ENCODE results near the gene SIGLEC9.

SIGLEC9 gene

GRCh38 chr19:51107406-51108065 is 17.2 kb upstream of the SIGLEC9 start:
- Histone ChIP-seq H3K9me3 (no peaks in the 10 kb centered on the region), H3K4me2 (peak overlapping the region; percentile 91), H3K4me3 (peak overlapping the region; percentile 86), H4K20me1 (peaks cover 32% of the 10 kb centered on the region), H3K27me3 (no peaks in the 10 kb centered on the region), H3K27ac (peak overlapping the region; percentile 85), H3K36me3 (peaks cover 37% of the 10 kb centered on the region), H3K4me1 (peaks cover 23% of the 10 kb centered on the region), H3K9ac (peak overlapping the region; percentile 90)
- no peak for TF ChIP-seq Cebpa-rat (IDR thresholded peaks at IDR 0.05)

GRCh38 chr19:51108066-51108804 is 16.5 kb upstream of the SIGLEC9 start, which contains the start of gene CTU1:
Gene CTU1, minus strand, starts transcription at chr19:51108409. Its CDS starts 3,840 bp downstream, at chr19:51104569.
- Histone ChIP-seq H3K36me3 (peaks cover 30% of the 10 kb centered on the region), H3K27me3 (no peaks in the 10 kb centered on the region), H3K4me3 (peak within 1 kb of the TSS; percentile 86), H3K9me3 (no peaks in the 10 kb centered on the region), H4K20me1 (peaks cover 26% of the 10 kb centered on the region), H3K9ac (peak within 1 kb of the TSS; percentile 90), H3K27ac (peak within 1 kb of the TSS; percentile 85), H3K4me2 (peak within 1 kb of the TSS; percentile 92), H3K4me1 (peaks cover 27% of the 10 kb centered on the region)
- TF ChIP-seq Cebpa-rat (IDR thresholded peaks at IDR 0.05) = no peak

- TF ChIP-seq Cebpa-rat (IDR thresholded peaks at IDR 0.05) = no peak
- peak overlapping the region; percentile 36; the same call in 1 of the 2 replicates for H3K9ac ChIP-seq
These were observed 15.9 kb upstream of the SIGLEC9 start for GRCh38 chr19:51108805-51109146.

GRCh38 chr19:51110666-51110971 is 14.1 kb upstream of the SIGLEC9 start:
- H3K27me3 ChIP-seq = no peaks in the 10 kb centered on the region
- H3K4me2 ChIP-seq = no peak overlapping the region
- peaks cover 3% of the 10 kb centered on the region; the same call in 1 of the 2 replicates for H4K20me1 ChIP-seq
- no peak overlapping the region for H3K27ac ChIP-seq
- peaks cover 27% of the 10 kb centered on the region for H3K4me1 ChIP-seq
- H3K36me3 ChIP-seq = peaks cover 6% of the 10 kb centered on the region; the same call in 1 of the 2 replicates
- no peak overlapping the region for H3K4me3 ChIP-seq
- H3K9me3 ChIP-seq = no peaks in the 10 kb centered on the region
- H3K9ac ChIP-seq = no peak overlapping the region
- no peak for TF ChIP-seq Cebpa-rat (IDR thresholded peaks at IDR 0.05)

More at GRCh38 chr19:51108805-51109146, 15.9 kb upstream of the SIGLEC9 start:
- Histone ChIP-seq H3K4me3 (peak overlapping the region; percentile 86), H3K36me3 (peaks cover 25% of the 10 kb centered on the region), H3K27me3 (no peaks in the 10 kb centered on the region), H3K27ac (no peak overlapping the region), H3K9me3 (no peaks in the 10 kb centered on the region), H3K4me2 (peak overlapping the region; percentile 92), H3K4me1 (peaks cover 27% of the 10 kb centered on the region), H4K20me1 (peaks cover 21% of the 10 kb centered on the region)

- Histone ChIP-seq H3K4me2 (no peak overlapping the region), H3K4me1 (peaks cover 26% of the 10 kb centered on the region), H3K4me3 (no peak overlapping the region), H3K36me3 (no peaks in the 10 kb centered on the region), H3K27me3 (no peaks in the 10 kb centered on the region), H3K27ac (no peak overlapping the region), H3K9ac (no peak overlapping the region), H4K20me1 (no peaks in the 10 kb centered on the region), H3K9me3 (no peaks in the 10 kb centered on the region)
- no peak for TF ChIP-seq Cebpa-rat (IDR thresholded peaks at IDR 0.05)
These were observed 13.1 kb upstream of the SIGLEC9 start for GRCh38 chr19:51111606-51112005.

GRCh38 chr19:51114087-51114729 is 10.5 kb upstream of the SIGLEC9 start:
- no peak overlapping the region for H3K4me3 ChIP-seq
- H3K27ac ChIP-seq = no peak overlapping the region
- no peaks in the 10 kb centered on the region for H4K20me1 ChIP-seq
- no peaks in the 10 kb centered on the region for H3K27me3 ChIP-seq
- H3K36me3 ChIP-seq = no peaks in the 10 kb centered on the region
- H3K4me1 ChIP-seq = peaks cover 9% of the 10 kb centered on the region
- H3K4me2 ChIP-seq = no peak overlapping the region
- H3K9ac ChIP-seq = no peak overlapping the region
- no peaks in the 10 kb centered on the region for H3K9me3 ChIP-seq
- TF ChIP-seq Cebpa-rat (IDR thresholded peaks at IDR 0.05) = no peak

- H3K4me2 ChIP-seq = no peak overlapping the region
- H3K9ac ChIP-seq = no peak overlapping the region
- H4K20me1 ChIP-seq = no peaks in the 10 kb centered on the region
- H3K36me3 ChIP-seq = no peaks in the 10 kb centered on the region
- H3K9me3 ChIP-seq = no peaks in the 10 kb centered on the region
- H3K4me1 ChIP-seq = peaks cover 24% of the 10 kb centered on the region
- H3K27ac ChIP-seq = no peak overlapping the region
- TF ChIP-seq Cebpa-rat (IDR thresholded peaks at IDR 0.05) = no peak
- no peaks in the 10 kb centered on the region for H3K27me3 ChIP-seq
- H3K4me3 ChIP-seq = no peak overlapping the region
These were observed 7.9 kb upstream of the SIGLEC9 start for GRCh38 chr19:51116736-51117286.

GRCh38 chr19:51119101-51119500 is 5.6 kb upstream of the SIGLEC9 start:
- Histone ChIP-seq H3K4me1 (peaks cover 40% of the 10 kb centered on the region), H3K27me3 (no peaks in the 10 kb centered on the region), H3K9me3 (no peaks in the 10 kb centered on the region), H3K27ac (no peak overlapping the region), H4K20me1 (no peaks in the 10 kb centered on the region), H3K4me2 (no peak overlapping the region), H3K36me3 (no peaks in the 10 kb centered on the region), H3K9ac (no peak overlapping the region), H3K4me3 (no peak overlapping the region)
- TF ChIP-seq Cebpa-rat (IDR thresholded peaks at IDR 0.05) = no peak

GRCh38 chr19:51119611-51120010 is 5.1 kb upstream of the SIGLEC9 start:
- 0 out of 2 replicates have a peak overlapping the region, but pooled peaks have one; percentile 34 for H3K9ac ChIP-seq
- TF ChIP-seq Cebpa-rat (IDR thresholded peaks at IDR 0.05) = no peak
- no peak overlapping the region for H3K4me3 ChIP-seq
- H3K27ac ChIP-seq = no peak overlapping the region
- H3K9me3 ChIP-seq = no peaks in the 10 kb centered on the region
- H4K20me1 ChIP-seq = no peaks in the 10 kb centered on the region
- H3K4me1 ChIP-seq = peaks cover 45% of the 10 kb centered on the region
- no peak overlapping the region for H3K4me2 ChIP-seq
- no peaks in the 10 kb centered on the region for H3K27me3 ChIP-seq
- no peaks in the 10 kb centered on the region for H3K36me3 ChIP-seq

- no peak for TF ChIP-seq Cebpa-rat (IDR thresholded peaks at IDR 0.05)
- H3K4me1 ChIP-seq = peaks cover 50% of the 10 kb centered on the region
These were observed 4.5 kb upstream of the SIGLEC9 start for GRCh38 chr19:51120160-51120559.

More at GRCh38 chr19:51120160-51120559, 4.5 kb upstream of the SIGLEC9 start:
- Histone ChIP-seq H4K20me1 (no peaks in the 10 kb centered on the region), H3K9me3 (no peaks in the 10 kb centered on the region), H3K27me3 (no peaks in the 10 kb centered on the region), H3K4me2 (no peak overlapping the region), H3K9ac (no peak overlapping the region), H3K36me3 (no peaks in the 10 kb centered on the region), H3K27ac (no peak overlapping the region), H3K4me3 (no peak overlapping the region)
